Osteoblast (primary cell): ENCODE measurements around the gene LHFPL3. TPM values are rescaled to one million over a fixed set of nuclear protein-coding genes. Genes with fewer than 3 reads are reported as not detected.

Source experiments
- DNase-seq: peaks from one replicate; pipeline ENCODE4 v3.0.0; 2011; ENCODE audit warnings: low spot score, mixed read lengths; ENCODE audit not compliant: insufficient read length; ENCODE audit errors: missing footprints
- H2AFZ ChIP-seq: 2 replicates; pipeline ENCODE4 v1.6.0; 2011; ENCODE audit warnings: mild to moderate bottlenecking, low read length
- H3K27ac ChIP-seq: 2 replicates; pipeline ENCODE4 v1.5.1; 2011; ENCODE audit warnings: mild to moderate bottlenecking, low read depth, low read length, moderate library complexity
- H3K27me3 ChIP-seq: 2 replicates; pipeline ENCODE4 v1.6.0; 2012; ENCODE audit warnings: mild to moderate bottlenecking, control low read depth, inconsistent platforms, low read length, moderate library complexity; ENCODE audit not compliant: insufficient read depth
- H3K36me3 ChIP-seq: 2 replicates; pipeline ENCODE4 v1.5.1; 2011; ENCODE audit warnings: mild to moderate bottlenecking, low read length, control low read depth, moderate library complexity; ENCODE audit not compliant: insufficient read depth
- H3K4me1 ChIP-seq: 2 replicates; pipeline ENCODE4 v1.5.1; 2011; ENCODE audit warnings: mild to moderate bottlenecking, low read length, control low read depth, moderate library complexity; ENCODE audit not compliant: insufficient read depth
- H3K4me2 ChIP-seq: 2 replicates; pipeline ENCODE4 v1.6.0; 2011; ENCODE audit warnings: mild to moderate bottlenecking, low read length; ENCODE audit not compliant: insufficient read depth
- H3K4me3 ChIP-seq: fragments of 200-600 bp; sonication (generic); 3 replicates; pipeline ENCODE4 v1.5.1; 2012; ENCODE audit warnings: mild to moderate bottlenecking, low read length, inconsistent platforms; ENCODE audit not compliant: insufficient read depth
- H3K79me2 ChIP-seq: 2 replicates; pipeline ENCODE4 v1.6.0; 2012; ENCODE audit warnings: mild to moderate bottlenecking, low read length, control low read depth, inconsistent platforms; ENCODE audit not compliant: insufficient read depth
- H3K9me3 ChIP-seq: 2 replicates; pipeline ENCODE4 v1.5.1; 2011; ENCODE audit warnings: low read depth, low read length, control low read depth
- H4K20me1 ChIP-seq: 2 replicates; pipeline ENCODE4 v1.6.0; 2012; ENCODE audit warnings: mild to moderate bottlenecking, low read length, control low read depth; ENCODE audit not compliant: insufficient read depth
- CTCF ChIP-seq: IDR thresholded peaks from 2 replicates; pipeline ENCODE4 v1.5.1; 2011; ENCODE audit warnings: mild to moderate bottlenecking, low read depth, low read length, moderate library complexity; ENCODE audit errors: extremely low read depth
- total RNA-seq: library from RNA; depleted of rRNA; stranded (reverse); fragments of >200 nt; gene quantifications from 2 replicates; pipeline ENCODE4 v1.2.3, GENCODE V29; 2012

The LHFPL3 gene
- total RNA-seq, 1 donor, result not detected

GRCh38 chr7:104528142-104528541, 199.7 kb downstream of the LHFPL3 start:
- Histone ChIP-seq H3K79me2 (no peaks in the 10 kb centered on the region), H3K27ac (no peak overlapping the region), H3K4me2 (no peak overlapping the region), H3K4me1 (no peaks in the 10 kb centered on the region), H2AFZ (no peak overlapping the region), H3K27me3 (no peaks in the 10 kb centered on the region), H3K9me3 (peaks cover 2% of the 10 kb centered on the region), H4K20me1 (no peaks in the 10 kb centered on the region), H3K36me3 (no peaks in the 10 kb centered on the region), H3K4me3 (no peak overlapping the region)
- DNase-seq, result no peak
- TF ChIP-seq CTCF, result no peak

DNA sequence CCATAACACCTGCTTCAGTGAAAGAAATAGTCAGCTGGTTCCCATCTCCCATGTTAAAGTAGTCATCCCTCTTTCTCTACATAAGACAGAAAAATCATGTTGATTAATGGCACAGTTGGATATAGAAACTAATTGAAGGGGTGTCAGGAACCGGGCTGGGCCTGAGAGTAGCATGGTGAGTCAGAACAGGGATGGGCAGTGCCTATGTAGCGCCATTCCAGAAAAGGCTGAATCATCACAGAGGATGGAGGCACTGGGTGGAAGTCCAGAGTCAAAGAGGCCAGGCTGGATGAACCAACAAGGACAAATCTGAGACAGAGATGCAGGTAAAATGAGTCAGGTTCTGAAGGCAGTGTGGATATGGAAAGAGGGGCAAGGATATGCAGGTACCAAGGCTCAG, 201.2 kb downstream of the LHFPL3 start:
- no peak for DNase-seq
- H3K27me3 ChIP-seq, result no peaks in the 10 kb centered on the region
- H3K27ac ChIP-seq, result no peak overlapping the region
- no peak overlapping the region for H3K4me3 ChIP-seq
- TF ChIP-seq CTCF, result no peak
- H2AFZ ChIP-seq, result no peak overlapping the region
- H3K4me1 ChIP-seq, result no peaks in the 10 kb centered on the region
- peaks cover 2% of the 10 kb centered on the region for H3K9me3 ChIP-seq
- H4K20me1 ChIP-seq, result no peaks in the 10 kb centered on the region
- H3K79me2 ChIP-seq, result no peaks in the 10 kb centered on the region
- no peaks in the 10 kb centered on the region for H3K36me3 ChIP-seq
- H3K4me2 ChIP-seq, result no peak overlapping the region

DNA sequence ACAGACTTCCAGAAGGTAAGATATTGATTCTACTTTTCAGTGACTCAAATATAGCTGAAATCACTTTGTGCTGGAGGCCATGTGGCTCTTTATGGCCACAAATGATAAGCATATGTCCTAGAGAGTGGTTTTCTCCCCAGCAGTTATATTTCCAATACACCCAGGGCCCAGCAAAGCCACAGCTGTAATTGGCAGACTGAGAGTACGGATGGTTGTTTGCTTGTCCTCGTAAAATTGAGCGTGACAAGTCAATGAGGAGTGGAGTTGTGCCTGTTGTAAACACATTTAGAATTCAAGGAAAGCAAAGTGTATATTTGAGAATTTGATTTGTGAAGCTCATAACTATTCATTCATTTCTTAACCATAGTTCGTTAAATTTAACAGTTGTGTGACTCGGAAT, 201.8 kb downstream of the LHFPL3 start:
- TF ChIP-seq CTCF, result no peak
- DNase-seq, result no peak
- Histone ChIP-seq H3K4me1 (no peaks in the 10 kb centered on the region), H2AFZ (no peak overlapping the region), H3K27me3 (no peaks in the 10 kb centered on the region), H3K4me3 (no peak overlapping the region), H4K20me1 (no peaks in the 10 kb centered on the region), H3K27ac (no peak overlapping the region), H3K36me3 (no peaks in the 10 kb centered on the region), H3K4me2 (no peak overlapping the region), H3K9me3 (peaks cover 2% of the 10 kb centered on the region), H3K79me2 (no peaks in the 10 kb centered on the region)

- Histone ChIP-seq H2AFZ (no peak overlapping the region), H3K4me2 (no peak overlapping the region), H3K27ac (no peak overlapping the region), H3K4me3 (no peak overlapping the region), H3K4me1 (no peaks in the 10 kb centered on the region), H3K9me3 (peaks cover 2% of the 10 kb centered on the region), H3K36me3 (no peaks in the 10 kb centered on the region), H3K79me2 (no peaks in the 10 kb centered on the region), H3K27me3 (no peaks in the 10 kb centered on the region), H4K20me1 (no peaks in the 10 kb centered on the region)
- no peak for TF ChIP-seq CTCF
- DNase-seq, result no peak
Measured at GRCh38 chr7:104534149-104534548, 205.7 kb downstream of the LHFPL3 start.
